SK-N-MC (cell line): ENCODE measurements around the gene GOLGB1.

Experiments
- EZH2 ChIP-seq: fragments of 200-600 bp; sonication (generic); IDR thresholded peaks from one replicate; pipeline ENCODE4 v1.6.1; 2017; ENCODE audit warnings: antibody characterized with exemption
- FOXP2 ChIP-seq: optimal IDR thresholded peaks from 2 replicates; pipeline ENCODE3; 2011; ENCODE audit warnings: mild to moderate bottlenecking, moderate library complexity; ENCODE audit not compliant: insufficient read depth; ENCODE audit errors: extremely low read length, control extremely low read depth
- POLR2AphosphoS5 ChIP-seq: IDR thresholded peaks from 2 replicates; pipeline ENCODE4 v1.6.1; 2012; ENCODE audit warnings: mild to moderate bottlenecking, low read depth, low read length, borderline replicate concordance

- no peak for TF ChIP-seq EZH2
- TF ChIP-seq POLR2AphosphoS5 = no peak
- no peak for TF ChIP-seq FOXP2
Observed at GRCh38 chr3:121752772-121753171, 3.2 kb upstream of the GOLGB1 start.
